ENCODE data around the gene PDK2.

PDK2 gene

GRCh38 chr17:50123649-50124349 lies 28.6 kb downstream of the PDK2 start:
- ChIA-PET POLR2A (interaction anchor here (0.5 to 2.1 kb wide), 11 partner anchors 10 to 72 kb away, joined by 3 to 14 read pairs (median 3); partner anchors contain the start of gene PDK2), CTCF (interaction anchor here (0.6 to 2.7 kb wide), 7 partner anchors 9 to 318 kb away, joined by 3 to 17 read pairs (median 5); partner anchors contain the start of genes PDK2 and SGCA)
- peak; percentile 69 for DNase-seq (ENCODE audit: extremely low spot score)
- TF ChIP-seq L3MBTL2 (conservative IDR thresholded peaks at IDR 0.05) (peak; percentile 47), TARDBP (IDR thresholded peaks at IDR 0.05) (no peak)

GRCh38 chr17:50125420-50125997 lies 30.4 kb downstream of the PDK2 start:
- TF ChIP-seq SUZ12 (IDR thresholded peaks at IDR 0.05) (no peak), FOXK2 (IDR thresholded peaks at IDR 0.05) (no peak), SP1 (IDR thresholded peaks at IDR 0.05) (no peak), NFRKB (IDR thresholded peaks at IDR 0.05) (no peak)
- CTCF ChIA-PET = interaction anchor here (2.1 kb wide), 1 partner anchor 11 kb away, joined by 7 read pairs; no protein-coding TSS in a partner anchor
- DNase-seq (ENCODE audit: extremely low spot score) = no peak
- POLR2A ChIA-PET = no interaction called here

- POLR2A ChIA-PET = interaction anchor here (1.3 kb wide), 1 partner anchor 11 kb away, joined by 3 read pairs; no protein-coding TSS in a partner anchor
- CTCF ChIA-PET = interaction anchor here (0.7 to 2.1 kb wide), 3 partner anchors 13 to 34 kb away, joined by 3 to 7 read pairs (median 3); no protein-coding TSS in a partner anchor
- no peak for DNase-seq (ENCODE audit: extremely low spot score)
- TF ChIP-seq LEF1 (IDR thresholded peaks at IDR 0.05; ENCODE audit: borderline replicate concordance) (no peak), CTBP1 (IDR thresholded peaks at IDR 0.05; ENCODE audit: borderline replicate concordance) (no peak)
Measured at GRCh38 chr17:50127697-50128361, 32.7 kb downstream of the PDK2 start.

- CTCF ChIA-PET = no interaction called here
Measured at GRCh38 chr17:50128441-50129352, 33.5 kb downstream of the PDK2 start.

GRCh38 chr17:50129353-50129727 lies 34.2 kb downstream of the PDK2 start:
- DNase-seq (ENCODE audit: extremely low spot score) = no peak
- CTCF ChIA-PET = no interaction called here
- no peak for TF ChIP-seq FOXK2 (IDR thresholded peaks at IDR 0.05)
- no peak for TF ChIP-seq ZNF384 (IDR thresholded peaks at IDR 0.05)
- no peak for TF ChIP-seq TARDBP (IDR thresholded peaks at IDR 0.05)
- TF ChIP-seq ARNT (IDR thresholded peaks at IDR 0.05) = no peak
- no peak for TF ChIP-seq BHLHE40 (IDR thresholded peaks at IDR 0.05; ENCODE audit: borderline replicate concordance)
- no peak for TF ChIP-seq SP1 (IDR thresholded peaks at IDR 0.05)
- TF ChIP-seq NFRKB (IDR thresholded peaks at IDR 0.05) = no peak
- POLR2A ChIA-PET = interaction anchor here (2.2 kb wide), 1 partner anchor 32 kb away, joined by 8 read pairs; no protein-coding TSS in a partner anchor

More at GRCh38 chr17:50128441-50129352, 33.5 kb downstream of the PDK2 start:
- TF ChIP-seq ZNF384 (IDR thresholded peaks at IDR 0.05) = no peak
- POLR2A ChIA-PET = interaction anchor here (0.7 to 2.2 kb wide), 2 partner anchors 23 to 33 kb away, joined by 4 to 8 read pairs; no protein-coding TSS in a partner anchor
- DNase-seq (ENCODE audit: extremely low spot score) = no peak

- DNase-seq (ENCODE audit: extremely low spot score) = peak; percentile 61
- POLR2A ChIA-PET = interaction anchor here (0.8 to 2.2 kb wide), 4 partner anchors 9 to 31 kb away, joined by 3 to 10 read pairs (median 6); no protein-coding TSS in a partner anchor
- CTCF ChIA-PET = no interaction called here
- TF ChIP-seq HDGF (IDR thresholded peaks at IDR 0.05; ENCODE audit: borderline replicate concordance) (no peak), ZNF384 (IDR thresholded peaks at IDR 0.05) (no peak), FOXM1 (IDR thresholded peaks at IDR 0.05; ENCODE audit: borderline replicate concordance) (no peak), ARNT (IDR thresholded peaks at IDR 0.05) (no peak), SP1 (IDR thresholded peaks at IDR 0.05) (no peak), FOXK2 (IDR thresholded peaks at IDR 0.05) (no peak), FOXA1 (IDR thresholded peaks at IDR 0.05) (no peak), CTBP1 (IDR thresholded peaks at IDR 0.05; ENCODE audit: borderline replicate concordance) (no peak), SUZ12 (IDR thresholded peaks at IDR 0.05) (no peak), L3MBTL2 (conservative IDR thresholded peaks at IDR 0.05) (no peak), TARDBP (IDR thresholded peaks at IDR 0.05) (no peak), NFRKB (IDR thresholded peaks at IDR 0.05) (no peak), ELF4 (IDR thresholded peaks at IDR 0.05) (no peak), PKNOX1 (IDR thresholded peaks at IDR 0.05) (no peak), LEF1 (IDR thresholded peaks at IDR 0.05; ENCODE audit: borderline replicate concordance) (no peak), BHLHE40 (IDR thresholded peaks at IDR 0.05; ENCODE audit: borderline replicate concordance) (no peak)
Measured at GRCh38 chr17:50129728-50130558, 34.8 kb downstream of the PDK2 start, which contains the start of gene SAMD14. TSS of gene SAMD14 (minus strand) at chr17:50130160. CDS start at chr17:50124959, 5,201 bp downstream.

Data from HEK293T (cell line).